GM19035 (cell line): Measurements from ENCODE around the gene TTC9B.

Source experiments
- ATAC-seq: cut with Tn5 transposase; IDR thresholded peaks from one replicate; pipeline ENCODE4 v1.9.1; 2021; ENCODE audit not compliant: unreplicated experiment

Gene TTC9B

GRCh38 chr19:40217934-40218890 is at the start of gene TTC9B:
Gene TTC9B, minus strand, starts transcription at chr19:40218384. Its CDS starts 3 bp downstream, at chr19:40218381.
- no peak for ATAC-seq

- ATAC-seq, result no peak
Observed at GRCh38 chr19:40267601-40267997, 49.4 kb upstream of the TTC9B start.

GRCh38 chr19:40266912-40267600 is 48.9 kb upstream of the TTC9B start:
- ATAC-seq, result no peak

- ATAC-seq, result no peak
Observed at GRCh38 chr19:40266119-40266518, 47.9 kb upstream of the TTC9B start.

- ATAC-seq, result no peak
Observed at GRCh38 chr19:40265763-40266099, 47.5 kb upstream of the TTC9B start.

GRCh38 chr19:40265055-40265762 is 47.0 kb upstream of the TTC9B start:
- ATAC-seq, result no peak

GRCh38 chr19:40264314-40265054 is 46.3 kb upstream of the TTC9B start:
- no peak for ATAC-seq

- ATAC-seq, result no peak
Observed at GRCh38 chr19:40263440-40264313, 45.5 kb upstream of the TTC9B start.

GRCh38 chr19:40262422-40262821 is 44.2 kb upstream of the TTC9B start:
- ATAC-seq, result no peak

GRCh38 chr19:40261631-40262030 is 43.4 kb upstream of the TTC9B start:
- no peak for ATAC-seq

GRCh38 chr19:40257096-40257517 is 38.9 kb upstream of the TTC9B start:
- ATAC-seq, result no peak

GRCh38 chr19:40256512-40256911 is 38.3 kb upstream of the TTC9B start:
- ATAC-seq, result no peak

GRCh38 chr19:40255619-40256166 is 37.5 kb upstream of the TTC9B start:
- no peak for ATAC-seq

GRCh38 chr19:40254714-40255418 is 36.7 kb upstream of the TTC9B start:
- no peak for ATAC-seq

GRCh38 chr19:40253611-40254092 is 35.5 kb upstream of the TTC9B start:
- ATAC-seq, result no peak

- no peak for ATAC-seq
Observed at GRCh38 chr19:40252395-40252794, 34.2 kb upstream of the TTC9B start.

GRCh38 chr19:40251991-40252390 is 33.8 kb upstream of the TTC9B start:
- ATAC-seq, result no peak

GRCh38 chr19:40251244-40251643 is 33.1 kb upstream of the TTC9B start:
- no peak for ATAC-seq

GRCh38 chr19:40249781-40250180 is 31.6 kb upstream of the TTC9B start:
- ATAC-seq, result no peak
